K562 (cell line): ENCODE results near the gene CDH12. TPM values are rescaled to one million over a fixed set of nuclear protein-coding genes. Genes with fewer than 3 reads are reported as not detected.

Source experiments
- ATAC-seq: fragments of 200-7000 bp; cut with Tn5 transposase; 3 replicates; pipeline ENCODE4 v1.9.1; 2020; ENCODE audit warnings: moderate library complexity
- BruUV-seq: library from RNA; stranded (reverse); fragments of 400-500 nt; replicated peaks from 2 replicates; lab custom pipeline; 2021; lab: Mats Ljungman, UMichigan
- CTCF ChIA-PET: fragments of 300-600 bp; formaldehyde crosslinking; extraction: SDS; loops from one replicate; lab custom pipeline; 2021; ENCODE audit warnings: low intra/inter-chr PET ratio; lab: Yijun Ruan, JAX
- POLR2A ChIA-PET: fragments of 300-600, 350-650 bp; sonication (Branson Sonifier 250); formaldehyde crosslinking; extraction: SDS; loops from one replicate; lab custom pipeline; 2021; ENCODE audit warnings: antibody characterized with exemption, inconsistent platforms; lab: Yijun Ruan, JAX
- DNase-seq, 4 experiments: peaks; one replicate each; pipeline versions ENCODE4 v3.0.0 to v3.0.0-alpha.2; 2011 to 2018; ENCODE audit warnings: low spot score in 3 of 4, mixed read lengths in 3 of 4; ENCODE audit errors: extremely low read depth in 1 of 4
- FAIRE-seq: peaks from 2 replicates; lab custom pipeline; 2011; peaks lifted over from hg19 to GRCh38; lab: Jason Lieb, UNC
- H2AFZ ChIP-seq: 2 replicates; pipeline ENCODE4 v1.6.0; 2011; ENCODE audit warnings: low read depth, low read length, control low read depth, inconsistent platforms
- H3K27ac ChIP-seq: fragments of 200-600 bp; 3 replicates; pipeline ENCODE4 v1.8.0; 2011; ENCODE audit warnings: low read depth, mild to moderate bottlenecking, control low read depth, inconsistent platforms, low read length, moderate library complexity, mixed read lengths; ENCODE audit errors: extremely low read depth
- H3K27me3 ChIP-seq, 2 experiments: fragments of 300-600 bp in 1 of 2; 2 replicates in 1 of 2; 3 replicates in 1 of 2; pipeline versions ENCODE4 v1.6.0 to v1.8.0; 2011; ENCODE audit warnings: inconsistent platforms in 2 of 2, low read length in 2 of 2, mild to moderate bottlenecking in 1 of 2, mixed read lengths in 1 of 2, moderate library complexity in 1 of 2; ENCODE audit not compliant: control insufficient read depth in 2 of 2, insufficient read depth in 2 of 2
- H3K36me3 ChIP-seq: fragments of 300-600 bp; 3 replicates; pipeline ENCODE4 v1.8.0; 2011; ENCODE audit warnings: mild to moderate bottlenecking, low read length, inconsistent platforms; ENCODE audit not compliant: control insufficient read depth, insufficient read depth
- H3K4me1 ChIP-seq, 2 experiments: fragments of 200-600 bp in 1 of 2; replicated peaks in 1 of 2; 2 replicates in 1 of 2; 3 replicates in 1 of 2; pipeline versions ENCODE4 v1.5.1 to v1.8.0; 2011; ENCODE audit warnings: inconsistent platforms in 2 of 2, low read length in 2 of 2, mild to moderate bottlenecking in 1 of 2, mixed read lengths in 1 of 2, moderate library complexity in 1 of 2; ENCODE audit not compliant: control insufficient read depth in 2 of 2, insufficient read depth in 2 of 2
- H3K4me2 ChIP-seq: 2 replicates; pipeline ENCODE4 v1.6.1; 2011; ENCODE audit warnings: low read length, control low read depth, inconsistent platforms, mixed read lengths; ENCODE audit not compliant: insufficient read depth
- H3K4me3 ChIP-seq: fragments of 200-600 bp; sonication (generic), shearing (Covaris generic); 2 replicates; pipeline ENCODE4 v1.5.1; 2016; ENCODE audit warnings: control low read depth, inconsistent platforms
- H3K79me2 ChIP-seq: fragments of 200-600 bp; 3 replicates; pipeline ENCODE4 v1.8.0; 2011; ENCODE audit warnings: low read length, inconsistent platforms; ENCODE audit not compliant: control insufficient read depth, insufficient read depth
- H3K9ac ChIP-seq, 2 experiments: 2 replicates each; pipeline versions ENCODE4 v1.6.0 to v1.6.1; 2011; ENCODE audit warnings: low read depth in 2 of 2, low read length in 2 of 2, control low read depth in 1 of 2, inconsistent platforms in 1 of 2, mild to moderate bottlenecking in 1 of 2, mixed read lengths in 1 of 2; ENCODE audit not compliant: insufficient read depth in 1 of 2
- H3K9me1 ChIP-seq: one replicate; pipeline ENCODE4 v1.6.0; 2011; ENCODE audit warnings: inconsistent platforms, mild to moderate bottlenecking, low read length, moderate library complexity; ENCODE audit not compliant: control insufficient read depth, insufficient read depth
- H3K9me3 ChIP-seq: replicated peaks from 2 replicates; pipeline ENCODE4 v1.5.1; 2011; ENCODE audit warnings: low read depth, low read length, inconsistent platforms; ENCODE audit not compliant: control insufficient read depth, insufficient read depth
- H4K20me1 ChIP-seq: replicated peaks from 2 replicates; pipeline ENCODE4 v1.6.1; 2011; ENCODE audit warnings: low read length, inconsistent platforms, mixed read lengths; ENCODE audit not compliant: control insufficient read depth, insufficient read depth
- CEBPB ChIP-seq: fragments of 450-650 bp; IDR thresholded peaks from 2 replicates; pipeline ENCODE4 v1.6.1; 2016; ENCODE audit warnings: missing genetic modification characterization, missing compliant biosample characterization
- HNRNPUL1 ChIP-seq: fragments of 200-400 bp; formaldehyde crosslinking; IDR thresholded peaks from 2 replicates; pipeline ENCODE4 v1.6.1; 2017; ENCODE audit warnings: low read length
- KAT7 ChIP-seq: sonication (generic); formaldehyde crosslinking; IDR thresholded peaks from 2 replicates; pipeline ENCODE4 v1.8.0; 2022; ENCODE audit warnings: missing genetic modification reagents, mild to moderate bottlenecking, borderline replicate concordance
- KHSRP ChIP-seq: fragments of 450-650 bp; IDR thresholded peaks from 2 replicates; pipeline ENCODE4 v1.6.1; 2017
- MAFG ChIP-seq: fragments of 450-650 bp; conservative IDR thresholded peaks from 2 replicates; pipeline ENCODE4 v1.6.1; 2016; ENCODE audit warnings: missing genetic modification characterization, missing compliant biosample characterization
- MCM3 ChIP-seq: fragments of 450-650 bp; IDR thresholded peaks from 2 replicates; pipeline ENCODE4 v1.6.1; 2016
- NRF1 ChIP-seq, 2 experiments: fragments of 450-650 bp; IDR thresholded peaks in 1 of 2; conservative IDR thresholded peaks in 1 of 2; 2 replicates each; pipeline ENCODE4 v1.6.1; 2014; ENCODE audit warnings: mild to moderate bottlenecking in 2 of 2
- PHB2 ChIP-seq: fragments of 450-650 bp; IDR thresholded peaks from 2 replicates; pipeline ENCODE4 v1.6.1; 2017; ENCODE audit warnings: low read depth
- POLR2AphosphoS2 ChIP-seq: IDR thresholded peaks from 2 replicates; pipeline ENCODE4 v1.6.1; 2012; ENCODE audit warnings: low read length, improper control_type of control experiment
- RFX5 ChIP-seq: IDR thresholded peaks from 2 replicates; pipeline ENCODE4 v1.6.1; 2011; ENCODE audit warnings: low read depth, mild to moderate bottlenecking, improper control_type of control experiment, low read length
- STAG1 ChIP-seq: sonication (generic); formaldehyde crosslinking; IDR thresholded peaks from 2 replicates; pipeline ENCODE4 v1.5.0; 2020; ENCODE audit warnings: missing genetic modification reagents, borderline replicate concordance
- ZFP1 ChIP-seq: fragments of 450-650 bp; formaldehyde crosslinking; IDR thresholded peaks from 2 replicates; pipeline ENCODE4 v1.4.0; 2020; ENCODE audit warnings: mild to moderate bottlenecking, mixed read lengths
- ZNF740 ChIP-seq, 3 experiments: fragments of 200-800 bp in 1 of 3; sonication (Bioruptor generic) in 1 of 3; sonication (generic) in 1 of 3; formaldehyde crosslinking in 1 of 3; IDR thresholded peaks; 2 replicates each; pipeline versions ENCODE4 v1.6.1 to v1.8.0; 2016 to 2022; ENCODE audit warnings: mild to moderate bottlenecking in 2 of 3, missing compliant biosample characterization in 2 of 3, missing genetic modification characterization in 2 of 3, missing genetic modification reagents in 1 of 3
- in situ Hi-C: fragments of 300-500 bp; cut with MboI; formaldehyde crosslinking; loops from 4 replicates; pipeline ENCODE4 v1.15.0; 2018; ENCODE audit warnings: inconsistent platforms, mixed read lengths
- intact Hi-C: fragments of 100-400 bp; cut with micrococcal nuclease; formaldehyde crosslinking; loops from 2 replicates; pipeline ENCODE4 v1.14.2; 2022
- polyA plus RNA-seq, 8 experiments: library from polyadenylated mRNA; depleted of rRNA in 4 of 8; stranded (reverse) in 5 of 8; unstranded in 3 of 8; fragments of >200 nt; fragmentation: Nextera tagmentation in 2 of 8; fragmentation: Illumina TruSeq in 1 of 8; extraction: Ambion mirVana in 2 of 8; extraction: Trizol in 1 of 8; gene quantifications; 2 replicates each; pipeline versions ENCODE4 v1.2.1 to v1.2.3, GENCODE V29; 2011 to 2014; ENCODE audit warnings: inconsistent platforms in 1 of 8, missing spikeins in 1 of 8
- total RNA-seq, 7 experiments: library from RNA; depleted of rRNA in 6 of 7; stranded (reverse); fragments of >200 nt in 6 of 7; fragmentation: Illumina TruSeq in 2 of 7; extraction: Trizol in 2 of 7; gene quantifications; 2 replicates each; pipeline versions ENCODE4 v1.2.1 to v1.2.3, GENCODE V29; 2011 to 2021; ENCODE audit warnings: low replicate concordance in 1 of 7

Gene CDH12
- total and polyA plus RNA-seq, 9 of the 15 experiments (the other 6 are each of a cell fraction or from before 2014, with no cell fraction given), result 0.03 to 1.7 (median 0.37) TPM

- H3K9me1 ChIP-seq, result no peaks in the 10 kb centered on the region
- H3K27me3 ChIP-seq, result no peaks in the 10 kb centered on the region
- no peak for ATAC-seq
- no peak overlapping the region for H2AFZ ChIP-seq
- TF ChIP-seq MCM3 (no peak), HNRNPUL1 (no peak), ZFP1 (no peak), ZNF740 (CRISPR knock-in tag; IDR thresholded peaks at IDR 0.05) (no peak), ZNF740 (tag; IDR thresholded peaks at IDR 0.05) (no peak), MAFG (tag) (no peak), RFX5 (no peak), STAG1 (CRISPR knock-in tag) (no peak), POLR2AphosphoS2 (no peak), KAT7 (no peak), NRF1 (conservative IDR thresholded peaks at IDR 0.05 in 1 of 2, IDR thresholded peaks at IDR 0.05 in 1 of 2) (no peak), KHSRP (no peak), CEBPB (tag) (no peak), PHB2 (no peak)
- CTCF ChIA-PET, result no interaction called here
- H3K36me3 ChIP-seq, result no peaks in the 10 kb centered on the region
- FAIRE-seq, result no peak
- no peak overlapping the region for H3K9ac ChIP-seq
- intact Hi-C loops (no loop called here), in situ Hi-C loops (no loop called here)
- H3K4me3 ChIP-seq, result no peak overlapping the region
- H3K4me1 ChIP-seq, result no peaks in the 10 kb centered on the region
- POLR2A ChIA-PET, result no interaction called here
- 0 out of 2 replicates have a peak, but pooled peaks cover 2% of the 10 kb centered on the region for H3K9me3 ChIP-seq
- no peak overlapping the region for H3K4me2 ChIP-seq
- H3K27ac ChIP-seq, result no peak overlapping the region
- H4K20me1 ChIP-seq, result no peaks in the 10 kb centered on the region
- no peak for DNase-seq
- BruUV-seq, result no TSS peak
- no peaks in the 10 kb centered on the region for H3K79me2 ChIP-seq
Measured at GRCh38 chr5:22514231-22514630, 338.9 kb downstream of the CDH12 start.
